Renal pelvis (tissue), 4 donors: Measurements from ENCODE around the gene KIFC3. TPM values are rescaled to one million over a fixed set of nuclear protein-coding genes. Genes with fewer than 3 reads are reported as not detected.
"Not testable (repeated sequence)": the region's sequence is repeated elsewhere in the genome, so short reads cannot be mapped to it uniquely, and the experiment has no call there.

Source experiments
- DNase-seq: peaks from one replicate; pipeline ENCODE4 v3.0.0-alpha.2; 2013
- polyA plus RNA-seq, 3 donors: library from polyadenylated mRNA; unstranded; fragments of 120-200 nt; gene quantifications; one replicate each; pipeline ENCODE4 v1.2.1, GENCODE V29; 2013; ENCODE audit not compliant: insufficient read length in 3 of 3

The KIFC3 gene
- polyA plus RNA-seq, 3 donors = 62.7 to 92.2 (median 91.4) TPM

GRCh38 chr16:57791893-57792461 lies 10.3 kb downstream of the KIFC3 start:
- no peak for DNase-seq

GRCh38 chr16:57791195-57791892 lies 10.9 kb downstream of the KIFC3 start:
- DNase-seq = no peak

- DNase-seq = no peak
These were observed 13.3 kb downstream of the KIFC3 start for GRCh38 chr16:57788951-57789350.

- no peak for DNase-seq
These were observed 13.9 kb downstream of the KIFC3 start for GRCh38 chr16:57788252-57788841.

- DNase-seq = no peak
These were observed 14.8 kb downstream of the KIFC3 start for GRCh38 chr16:57787519-57787905.

GRCh38 chr16:57786632-57787518 lies 15.4 kb downstream of the KIFC3 start:
- DNase-seq = no peak

- DNase-seq = no peak
These were observed 16.4 kb downstream of the KIFC3 start for GRCh38 chr16:57785924-57786323.

- DNase-seq = no peak
These were observed 16.9 kb downstream of the KIFC3 start for GRCh38 chr16:57785385-57785784.

GRCh38 chr16:57784334-57784733 lies 18.0 kb downstream of the KIFC3 start:
- no peak for DNase-seq

- no peak for DNase-seq
These were observed 18.4 kb downstream of the KIFC3 start for GRCh38 chr16:57783883-57784282.

- no peak for DNase-seq
These were observed 19.2 kb downstream of the KIFC3 start for GRCh38 chr16:57783116-57783515.

- DNase-seq = not testable (repeated sequence)
These were observed 19.7 kb downstream of the KIFC3 start for GRCh38 chr16:57782607-57783055.

GRCh38 chr16:57781741-57782606 lies 20.3 kb downstream of the KIFC3 start:
- DNase-seq = no peak

- no peak for DNase-seq
These were observed 20.9 kb downstream of the KIFC3 start for GRCh38 chr16:57781349-57781740.

GRCh38 chr16:57779836-57780235 lies 22.5 kb downstream of the KIFC3 start:
- DNase-seq = not testable (repeated sequence)

GRCh38 chr16:57778658-57779057 lies 23.6 kb downstream of the KIFC3 start:
- no peak for DNase-seq

GRCh38 chr16:57775661-57776469 lies 26.4 kb downstream of the KIFC3 start:
- DNase-seq = peak; percentile 71

- DNase-seq = no peak
These were observed 27.5 kb downstream of the KIFC3 start for GRCh38 chr16:57774705-57775285.

- DNase-seq = no peak
These were observed 28.5 kb downstream of the KIFC3 start for GRCh38 chr16:57773655-57774295.

GRCh38 chr16:57773019-57773418 lies 29.3 kb downstream of the KIFC3 start:
- no peak for DNase-seq
